SK-N-SH (cell line): ENCODE data around the gene MFSD11.

Experiments used
- EP300 ChIP-seq, 2 experiments: IDR thresholded peaks; 2 replicates each; pipeline versions ENCODE4 v1.4.0 to v1.6.1; 2012; ENCODE audit warnings: borderline replicate concordance in 1 of 2, low read depth in 1 of 2, low read length in 1 of 2
- EZH2phosphoT487 ChIP-seq: fragments of 200-600 bp; sonication (generic); IDR thresholded peaks from 2 replicates; pipeline ENCODE4 v1.6.1; 2017; ENCODE audit warnings: low read depth, mixed run types, mild to moderate bottlenecking, antibody characterized with exemption, moderate library complexity, borderline replicate concordance
- FOXM1 ChIP-seq: IDR thresholded peaks from 2 replicates; pipeline ENCODE4 v1.4.0; 2012; ENCODE audit warnings: low read depth, mild to moderate bottlenecking
- MXI1 ChIP-seq: IDR thresholded peaks from 2 replicates; pipeline ENCODE4 v1.6.1; 2012; ENCODE audit warnings: mild to moderate bottlenecking, low read depth, low read length, improper control_type of control experiment
- POLR2AphosphoS5 ChIP-seq: IDR thresholded peaks from 2 replicates; pipeline ENCODE4 v1.6.1; 2012; ENCODE audit warnings: low read depth, low read length
- SIN3A ChIP-seq: IDR thresholded peaks from 2 replicates; pipeline ENCODE4 v1.6.1; 2012; ENCODE audit warnings: low read depth, mild to moderate bottlenecking, low read length, moderate library complexity, borderline replicate concordance
- SMC3 ChIP-seq: IDR thresholded peaks from 2 replicates; pipeline ENCODE4 v1.6.1; 2012; ENCODE audit warnings: low read depth, low read length, improper control_type of control experiment
- TF ChIP-seq, protein P1 (sequence below): fragments of 200-600 bp; sonication (generic); IDR thresholded peaks from 2 replicates; pipeline ENCODE4 v1.6.1; 2017; ENCODE audit warnings: antibody characterized with exemption, mild to moderate bottlenecking, moderate library complexity

DNA sequence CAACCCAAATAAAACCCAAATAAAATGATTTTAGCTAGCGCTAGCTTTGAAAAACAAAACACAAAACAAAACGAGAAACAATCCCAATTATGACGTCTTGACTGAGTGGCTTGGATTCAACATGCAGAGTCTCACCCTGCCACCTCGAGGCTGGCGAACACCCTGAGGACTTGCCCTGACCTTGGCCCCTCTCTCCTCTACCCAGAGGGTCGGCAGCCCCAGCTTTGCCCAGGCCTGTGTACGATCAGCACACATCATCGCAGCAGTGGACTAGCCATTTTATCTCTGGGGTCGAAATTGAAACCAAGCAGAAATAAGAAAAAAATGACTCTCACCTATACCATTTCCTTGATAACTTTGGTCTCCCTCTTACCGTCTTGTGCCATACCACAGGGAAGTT lies 16.5 kb upstream of the MFSD11 start:
- TF ChIP-seq, protein P1, sequence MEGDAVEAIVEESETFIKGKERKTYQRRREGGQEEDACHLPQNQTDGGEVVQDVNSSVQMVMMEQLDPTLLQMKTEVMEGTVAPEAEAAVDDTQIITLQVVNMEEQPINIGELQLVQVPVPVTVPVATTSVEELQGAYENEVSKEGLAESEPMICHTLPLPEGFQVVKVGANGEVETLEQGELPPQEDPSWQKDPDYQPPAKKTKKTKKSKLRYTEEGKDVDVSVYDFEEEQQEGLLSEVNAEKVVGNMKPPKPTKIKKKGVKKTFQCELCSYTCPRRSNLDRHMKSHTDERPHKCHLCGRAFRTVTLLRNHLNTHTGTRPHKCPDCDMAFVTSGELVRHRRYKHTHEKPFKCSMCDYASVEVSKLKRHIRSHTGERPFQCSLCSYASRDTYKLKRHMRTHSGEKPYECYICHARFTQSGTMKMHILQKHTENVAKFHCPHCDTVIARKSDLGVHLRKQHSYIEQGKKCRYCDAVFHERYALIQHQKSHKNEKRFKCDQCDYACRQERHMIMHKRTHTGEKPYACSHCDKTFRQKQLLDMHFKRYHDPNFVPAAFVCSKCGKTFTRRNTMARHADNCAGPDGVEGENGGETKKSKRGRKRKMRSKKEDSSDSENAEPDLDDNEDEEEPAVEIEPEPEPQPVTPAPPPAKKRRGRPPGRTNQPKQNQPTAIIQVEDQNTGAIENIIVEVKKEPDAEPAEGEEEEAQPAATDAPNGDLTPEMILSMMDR: no peak
- TF ChIP-seq FOXM1 (no peak), EZH2phosphoT487 (no peak), SMC3 (no peak), SIN3A (no peak), MXI1 (no peak), POLR2AphosphoS5 (no peak), EP300 (IDR thresholded peaks at IDR 0.05; ENCODE audit: borderline replicate concordance in 1 of 2, low read depth in 1 of 2, low read length in 1 of 2) (no peak)
